Measurements from ENCODE around the gene ADAM12. TPM values are rescaled to one million over a fixed set of nuclear protein-coding genes. Genes with fewer than 3 reads are reported as not detected.

Gene ADAM12
- total RNA-seq, 1 experiment from 2014 or later = 0.24 TPM

GRCh38 chr10:126092366-126093215, 295.7 kb downstream of the ADAM12 start:
- H3T11ph ChIP-seq (ENCODE audit: low read length) = no peak overlapping the region
- H2AK5ac ChIP-seq (ENCODE audit: insufficient read length, low read length) = no peak overlapping the region
- H3K79me1 ChIP-seq (ENCODE audit: insufficient read depth, low read depth, low read length, poor library complexity, severe bottlenecking) = no peaks in the 10 kb centered on the region
- WGBS (ENCODE audit: extremely low coverage, insufficient read length, low lambda C conversion rate) = no CpG with 5 or more reads among the region's 7 CpGs
- no peak overlapping the region for H3K56ac ChIP-seq (ENCODE audit: insufficient read length, low read depth, low read length)
- H4K20me1 ChIP-seq (ENCODE audit: control insufficient read depth, insufficient read depth, insufficient read length) = no peaks in the 10 kb centered on the region
- no peaks in the 10 kb centered on the region for H3K27me3 ChIP-seq (ENCODE audit: insufficient read depth, low read length)
- no peak overlapping the region for H2BK20ac ChIP-seq (ENCODE audit: low read depth, low read length, poor library complexity, severe bottlenecking)
- no peak overlapping the region for H3K23ac ChIP-seq (ENCODE audit: insufficient read length, low read depth, low read length)
- H2BK15ac ChIP-seq (ENCODE audit: low read depth, low read length) = no peak overlapping the region
- Mint-ChIP-seq H3K4me1 (0 out of 4 replicates have a peak, but pooled peaks cover 0 to 4% of the 10 kb centered on the region in 2 experiments), H3K9me3 (no peaks in the 10 kb centered on the region), H3K27me3 (ENCODE audit: low read depth) (peaks cover 1% of the 10 kb centered on the region; the same call in 1 of the 2 replicates), H3K27ac (no peak overlapping the region), H3K36me3 (ENCODE audit: insufficient read depth in 1 of 3, low read depth in 3 of 3) (no peaks in the 10 kb centered on the region), H3K4me3 (no peak overlapping the region)
- H2BK120ac ChIP-seq (ENCODE audit: low read depth, low read length, poor library complexity, severe bottlenecking) = no peak overlapping the region
- DNase-seq = no peak
- no peak overlapping the region for H2AFZ ChIP-seq (ENCODE audit: low read length)
- no peak overlapping the region for H4K5ac ChIP-seq (ENCODE audit: insufficient read length, low read depth, low read length)
- no peak overlapping the region for H3K14ac ChIP-seq (ENCODE audit: insufficient read depth, low read length)
- no peak overlapping the region for H2BK5ac ChIP-seq (ENCODE audit: insufficient read length, low read length)
- no peaks in the 10 kb centered on the region for H3K23me2 ChIP-seq (ENCODE audit: insufficient read length, low read depth, low read length, poor library complexity, severe bottlenecking)
- H3K4me2 ChIP-seq (ENCODE audit: insufficient read depth, insufficient read length, low read length) = no peak overlapping the region
- H3K4me1 ChIP-seq (ENCODE audit: insufficient read depth, low read length) = no peaks in the 10 kb centered on the region
- no peak overlapping the region for H3K27ac ChIP-seq (ENCODE audit: insufficient read length, low read depth, low read length)
- no peaks in the 10 kb centered on the region for H3K79me2 ChIP-seq (ENCODE audit: insufficient read depth, low read length)
- H3K18ac ChIP-seq (ENCODE audit: insufficient read length, low read depth, low read length) = no peak overlapping the region
- no peak overlapping the region for H3K4ac ChIP-seq (ENCODE audit: low read depth, low read length)
- no peak overlapping the region for H3K9ac ChIP-seq (ENCODE audit: extremely low read depth, insufficient read length, low read length)
- TF ChIP-seq CTCF (conservative IDR thresholded peaks at IDR 0.05) = no peak
- H3K9me3 ChIP-seq (ENCODE audit: control insufficient read depth, low read depth, low read length) = no peaks in the 10 kb centered on the region
- H4K8ac ChIP-seq (replicated peaks; ENCODE audit: insufficient read length, low read depth, low read length) = no peak overlapping the region
- H2BK12ac ChIP-seq (ENCODE audit: insufficient read length, low read depth, low read length) = no peak overlapping the region
- H4K91ac ChIP-seq (ENCODE audit: insufficient read length, low read depth, low read length) = no peak overlapping the region

Measured in H9 (cell line).